Naive thymus-derived CD4-positive, alpha-beta T cell (primary cell): ENCODE results near the gene AMBRA1. TPM values are rescaled to one million over a fixed set of nuclear protein-coding genes. Genes with fewer than 3 reads are reported as not detected.

Source experiments
- ATAC-seq: fragments of 150-1000 bp; cut with Tn5 transposase; 2 replicates; pipeline ENCODE4 v1.10.0; 2021; ENCODE audit warnings: mild to moderate bottlenecking, moderate library complexity
- CTCF ChIA-PET: fragments of 350-600 bp; sonication (Branson Sonifier 250); formaldehyde crosslinking; loops from one replicate; lab custom pipeline; 2021; ENCODE audit warnings: antibody characterized with exemption; lab: Charles Lee
- POLR2A ChIA-PET: fragments of 350-600 bp; sonication (Branson Sonifier 250); formaldehyde crosslinking; loops from one replicate; lab custom pipeline; 2021; ENCODE audit warnings: antibody characterized with exemption, inconsistent platforms; lab: Charles Lee
- DNase-seq, 9 donors: peaks; one replicate each; pipeline versions ENCODE4 v3.0.0 to v3.0.0-alpha.2; 2020 to 2022; ENCODE audit warnings: mixed read lengths in 1 of 9
- H3K27ac ChIP-seq: one replicate; pipeline ENCODE4 v1.7.0; 2013; ENCODE audit warnings: mild to moderate bottlenecking, low read depth, low read length, moderate library complexity
- H3K27me3 ChIP-seq, 2 donors: one replicate each; pipeline ENCODE4 v1.7.0; 2013; ENCODE audit warnings: low read length in 2 of 2, mild to moderate bottlenecking in 2 of 2, moderate library complexity in 2 of 2; ENCODE audit not compliant: control insufficient read depth in 2 of 2, insufficient read depth in 2 of 2
- H3K36me3 ChIP-seq, 3 experiments: 1 replicate in 2 of 3; 2 replicates in 1 of 3; pipeline ENCODE4 v1.7.0; 2013; ENCODE audit warnings: low read length in 3 of 3, mild to moderate bottlenecking in 3 of 3, moderate library complexity in 1 of 3; ENCODE audit not compliant: insufficient read depth in 3 of 3, control insufficient read depth in 2 of 3
- H3K4me1 ChIP-seq, 2 donors: one replicate each; pipeline ENCODE4 v1.7.0; 2013; ENCODE audit warnings: low read length in 2 of 2, mild to moderate bottlenecking in 2 of 2, moderate library complexity in 1 of 2; ENCODE audit not compliant: control insufficient read depth in 2 of 2, insufficient read depth in 2 of 2
- H3K4me3 ChIP-seq: 2 replicates; pipeline ENCODE4 v1.7.0; 2013; ENCODE audit warnings: mild to moderate bottlenecking, low read length
- H3K9me3 ChIP-seq, 3 experiments: 1 replicate in 2 of 3; 2 replicates in 1 of 3; pipeline ENCODE4 v1.7.0; 2013; ENCODE audit warnings: low read length in 3 of 3; ENCODE audit not compliant: control insufficient read depth in 2 of 3
- H3K27ac Mint-ChIP-seq, 9 donors: one replicate each; pipeline ENCODE4 v1.8.0; 2020 to 2022; ENCODE audit warnings: mixed read lengths in 9 of 9, mild to moderate bottlenecking in 8 of 9, moderate library complexity in 5 of 9, inconsistent platforms in 2 of 9
- H3K27me3 Mint-ChIP-seq, 5 donors: one replicate each; pipeline ENCODE4 v1.8.0; 2021 to 2022; ENCODE audit warnings: mixed read lengths in 5 of 5, mild to moderate bottlenecking in 1 of 5
- H3K36me3 Mint-ChIP-seq, 5 donors: one replicate each; pipeline ENCODE4 v1.8.0; 2020 to 2022; ENCODE audit warnings: mixed read lengths in 5 of 5, mild to moderate bottlenecking in 3 of 5, inconsistent platforms in 1 of 5
- H3K4me1 Mint-ChIP-seq, 7 donors: one replicate each; pipeline ENCODE4 v1.8.0; 2020 to 2022; ENCODE audit warnings: mixed read lengths in 7 of 7, mild to moderate bottlenecking in 3 of 7, inconsistent platforms in 1 of 7
- H3K4me3 Mint-ChIP-seq, 10 donors: one replicate each; pipeline ENCODE4 v1.8.0; 2020 to 2022; ENCODE audit warnings: mild to moderate bottlenecking in 10 of 10, mixed read lengths in 10 of 10, moderate library complexity in 6 of 10, inconsistent platforms in 2 of 10
- H3K9me3 Mint-ChIP-seq, 11 donors: one replicate each; pipeline ENCODE4 v1.8.0; 2020 to 2022; ENCODE audit warnings: mixed read lengths in 11 of 11, mild to moderate bottlenecking in 4 of 11, inconsistent platforms in 1 of 11, moderate library complexity in 1 of 11
- intact Hi-C, 2 donors: fragments of 100-400 bp; cut with micrococcal nuclease; formaldehyde crosslinking; loops; one replicate each; pipeline ENCODE4 v1.15.1; 2023
- polyA plus RNA-seq, 2 donors: library from polyadenylated mRNA; unstranded; fragments of 300-500 nt; fragmentation: Illumina TruSeq; gene quantifications; one replicate each; pipeline ENCODE4 v1.2.3, GENCODE V29; 2021
- total RNA-seq, 6 experiments: library from RNA in 5 of 6; stranded (reverse) in 5 of 6; gene quantifications; 1 replicate in 5 of 6; 2 replicates in 1 of 6; pipeline ENCODE4 v1.2.3 and lab custom pipeline; 2021 to 2026

AMBRA1 gene
- total and polyA plus RNA-seq, 7 experiments from 2014 or later: 8.9 to 48.7 (median 41.2) TPM

- no peaks in the 10 kb centered on the region for H3K9me3 ChIP-seq
- peaks cover 0 to 49% (median 3%) of the 10 kb centered on the region in 3 experiments for H3K36me3 ChIP-seq
- Mint-ChIP-seq H3K27ac (peak overlapping the region in 3 of 9 donors; percentile 22 to 42 (median 34)), H3K4me1 (peaks cover 12 to 47% (median 33%) of the 10 kb centered on the region in 7 donors), H3K27me3 (no peaks in the 10 kb centered on the region), H3K36me3 (peaks cover 13 to 52% (median 27%) of the 10 kb centered on the region in 5 donors), H3K9me3 (peaks cover 0 to 7% (median 2%) of the 10 kb centered on the region in 11 donors), H3K4me3 (peak overlapping the region in 2 of 10 donors; percentile 18 to 37)
- DNase-seq (no peak), ATAC-seq (no peak)
- H3K27me3 ChIP-seq: no peaks in the 10 kb centered on the region
- intact Hi-C loops: no loop called here
- CTCF ChIA-PET: no interaction called here
- H3K4me3 ChIP-seq: no peak overlapping the region
- no peak overlapping the region for H3K27ac ChIP-seq
- POLR2A ChIA-PET: no interaction called here
- H3K4me1 ChIP-seq: peaks cover 0 to 2% of the 10 kb centered on the region in 2 donors
Observed at GRCh38 chr11:46639197-46639839, 45.5 kb upstream of the AMBRA1 start.

GRCh38 chr11:46637546-46637945 lies 43.7 kb upstream of the AMBRA1 start:
- no peak overlapping the region for H3K27ac ChIP-seq
- no peaks in the 10 kb centered on the region for H3K9me3 ChIP-seq
- DNase-seq (no peak), ATAC-seq (no peak)
- ChIA-PET CTCF (no interaction called here), POLR2A (no interaction called here)
- peaks cover 0 to 33% (median 3%) of the 10 kb centered on the region in 3 experiments for H3K36me3 ChIP-seq
- intact Hi-C loops: no loop called here
- peaks cover 0 to 2% of the 10 kb centered on the region in 2 donors for H3K4me1 ChIP-seq
- no peaks in the 10 kb centered on the region for H3K27me3 Mint-ChIP-seq
- H3K27ac Mint-ChIP-seq: no peak overlapping the region
- no peak overlapping the region for H3K4me3 ChIP-seq
- H3K4me1 Mint-ChIP-seq: peaks cover 13 to 35% (median 27%) of the 10 kb centered on the region in 7 donors
- peaks cover 0 to 6% (median 2%) of the 10 kb centered on the region in 11 donors for H3K9me3 Mint-ChIP-seq
- no peaks in the 10 kb centered on the region for H3K27me3 ChIP-seq
- H3K36me3 Mint-ChIP-seq: peaks cover 10 to 44% (median 26%) of the 10 kb centered on the region in 5 donors
- no peak overlapping the region for H3K4me3 Mint-ChIP-seq

- H3K27me3 ChIP-seq: no peaks in the 10 kb centered on the region
- no peak overlapping the region for H3K4me3 ChIP-seq
- peaks cover 18 to 30% (median 24%) of the 10 kb centered on the region in 7 donors for H3K4me1 Mint-ChIP-seq
- ChIA-PET CTCF (no interaction called here), POLR2A (no interaction called here)
- ATAC-seq (no peak), DNase-seq (no peak)
- no peak overlapping the region for H3K27ac Mint-ChIP-seq
- no peaks in the 10 kb centered on the region for H3K27me3 Mint-ChIP-seq
- H3K4me1 ChIP-seq: peaks cover 0 to 2% of the 10 kb centered on the region in 2 donors
- no peak overlapping the region for H3K27ac ChIP-seq
- no peak overlapping the region for H3K4me3 Mint-ChIP-seq
- intact Hi-C loops: no loop called here
- H3K36me3 Mint-ChIP-seq: peaks cover 12 to 46% (median 25%) of the 10 kb centered on the region in 5 donors
- H3K9me3 ChIP-seq: no peaks in the 10 kb centered on the region
- peaks cover 0 to 48% (median 3%) of the 10 kb centered on the region in 3 experiments for H3K36me3 ChIP-seq
- H3K9me3 Mint-ChIP-seq: peaks cover 0 to 5% (median 2%) of the 10 kb centered on the region in 11 donors
Observed at GRCh38 chr11:46635557-46636139, 41.8 kb upstream of the AMBRA1 start.

- Mint-ChIP-seq H3K27ac (no peak overlapping the region), H3K27me3 (no peaks in the 10 kb centered on the region), H3K9me3 (peaks cover 0 to 2% (median 0%) of the 10 kb centered on the region in 11 donors), H3K4me1 (peaks cover 9 to 27% (median 17%) of the 10 kb centered on the region in 7 donors), H3K4me3 (no peak overlapping the region), H3K36me3 (peaks cover 7 to 38% (median 10%) of the 10 kb centered on the region in 5 donors)
- H3K36me3 ChIP-seq: peaks cover 0 to 49% (median 0%) of the 10 kb centered on the region in 3 experiments
- POLR2A ChIA-PET: interaction anchor here (0.7 kb wide), 1 partner anchor 89 kb away, joined by 4 read pairs; no protein-coding TSS in a partner anchor
- no peaks in the 10 kb centered on the region for H3K9me3 ChIP-seq
- no peak for ATAC-seq
- H3K4me1 ChIP-seq: no peaks in the 10 kb centered on the region
- DNase-seq: no peak
- no peak overlapping the region for H3K4me3 ChIP-seq
- intact Hi-C loops: loop anchor here in 1 of 2 donors (1.0 kb wide), 1 partner anchor 46 kb away; no protein-coding TSS in a partner anchor
- CTCF ChIA-PET: interaction anchor here (0.8 kb wide), 1 partner anchor 15 kb away, joined by 4 read pairs; no protein-coding TSS in a partner anchor
- no peaks in the 10 kb centered on the region for H3K27me3 ChIP-seq
- H3K27ac ChIP-seq: no peak overlapping the region
Observed at GRCh38 chr11:46633291-46634217, 39.7 kb upstream of the AMBRA1 start.

- H3K27me3 ChIP-seq: no peaks in the 10 kb centered on the region
- H3K36me3 ChIP-seq: peaks cover 0 to 45% (median 0%) of the 10 kb centered on the region in 3 experiments
- Mint-ChIP-seq H3K9me3 (no peaks in the 10 kb centered on the region), H3K4me1 (peaks cover 6 to 24% (median 14%) of the 10 kb centered on the region in 7 donors), H3K27ac (peak overlapping the region in 1 of 9 donors; percentile 81), H3K27me3 (no peaks in the 10 kb centered on the region), H3K36me3 (peaks cover 3 to 32% (median 7%) of the 10 kb centered on the region in 5 donors), H3K4me3 (no peak overlapping the region)
- no peak for ATAC-seq
- no peaks in the 10 kb centered on the region for H3K9me3 ChIP-seq
- CTCF ChIA-PET: no interaction called here
- H3K4me3 ChIP-seq: no peak overlapping the region
- intact Hi-C loops: no loop called here
- no peak for DNase-seq
- POLR2A ChIA-PET: no interaction called here
- no peak overlapping the region for H3K27ac ChIP-seq
- no peaks in the 10 kb centered on the region for H3K4me1 ChIP-seq
Observed at GRCh38 chr11:46632502-46632901, 38.7 kb upstream of the AMBRA1 start.

- Mint-ChIP-seq H3K27me3 (no peaks in the 10 kb centered on the region), H3K9me3 (no peaks in the 10 kb centered on the region), H3K4me1 (peaks cover 6 to 26% (median 17%) of the 10 kb centered on the region in 7 donors), H3K4me3 (no peak overlapping the region), H3K27ac (no peak overlapping the region), H3K36me3 (peaks cover 3 to 27% (median 8%) of the 10 kb centered on the region in 5 donors)
- ATAC-seq: no peak
- Histone ChIP-seq H3K36me3 (peaks cover 0 to 45% (median 0%) of the 10 kb centered on the region in 3 experiments), H3K4me3 (no peak overlapping the region), H3K27me3 (no peaks in the 10 kb centered on the region), H3K9me3 (no peaks in the 10 kb centered on the region), H3K27ac (no peak overlapping the region), H3K4me1 (no peaks in the 10 kb centered on the region)
- intact Hi-C loops: no loop called here
- ChIA-PET POLR2A (no interaction called here), CTCF (no interaction called here)
- DNase-seq: no peak
Observed at GRCh38 chr11:46631676-46632075, 37.9 kb upstream of the AMBRA1 start.
